ENCODE data around the gene FCAR. TPM values are rescaled to one million over a fixed set of nuclear protein-coding genes. Genes with fewer than 3 reads are reported as not detected.
"Not testable (repeated sequence)": the region's sequence is repeated elsewhere in the genome, so short reads cannot be mapped to it uniquely, and the experiment has no call there.

Gene FCAR
- polyA plus RNA-seq, 1 donor, result 0.35 TPM

DNA sequence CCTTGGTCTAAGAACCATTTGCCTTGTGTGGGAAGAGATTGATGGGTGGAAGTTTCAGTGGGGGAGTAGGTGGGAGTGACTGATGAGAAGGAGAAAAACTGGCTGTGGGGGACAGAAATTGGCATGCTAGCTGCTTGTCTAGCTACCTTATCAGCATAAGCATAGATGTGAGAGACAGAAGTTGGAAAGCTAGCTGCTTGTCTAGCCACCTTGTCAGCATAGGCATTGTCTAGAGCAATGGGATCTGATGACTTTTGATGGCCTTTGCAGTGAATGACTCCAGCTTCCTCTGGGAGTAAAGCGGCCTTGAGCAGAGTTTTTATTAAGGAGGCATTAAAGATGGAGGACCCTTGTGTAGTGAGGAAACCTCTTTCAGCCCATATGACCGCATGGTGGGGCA lies 22.0 kb downstream of the FCAR start:
- DNase-seq, result no peak

DNA sequence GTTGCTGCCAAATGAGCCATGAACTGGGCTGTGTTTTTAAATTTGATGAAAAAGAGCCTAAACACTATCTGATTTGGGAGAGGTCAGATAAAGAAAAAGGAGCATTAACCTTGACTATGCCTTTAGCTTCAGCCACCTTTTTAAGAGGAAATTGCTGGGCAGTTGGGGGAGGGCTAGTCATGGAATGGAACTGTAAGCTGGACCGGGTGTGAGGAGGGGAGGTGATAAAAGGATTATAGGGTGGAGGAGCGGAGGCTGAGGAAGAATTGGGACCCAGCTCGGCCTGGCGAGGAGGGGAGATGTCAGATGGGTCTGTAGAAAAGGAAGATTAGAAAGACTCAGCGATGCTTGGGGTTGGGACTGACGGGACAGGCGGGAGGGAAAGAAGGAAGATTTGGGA lies 24.6 kb downstream of the FCAR start:
- DNase-seq, result not testable (repeated sequence)

DNA sequence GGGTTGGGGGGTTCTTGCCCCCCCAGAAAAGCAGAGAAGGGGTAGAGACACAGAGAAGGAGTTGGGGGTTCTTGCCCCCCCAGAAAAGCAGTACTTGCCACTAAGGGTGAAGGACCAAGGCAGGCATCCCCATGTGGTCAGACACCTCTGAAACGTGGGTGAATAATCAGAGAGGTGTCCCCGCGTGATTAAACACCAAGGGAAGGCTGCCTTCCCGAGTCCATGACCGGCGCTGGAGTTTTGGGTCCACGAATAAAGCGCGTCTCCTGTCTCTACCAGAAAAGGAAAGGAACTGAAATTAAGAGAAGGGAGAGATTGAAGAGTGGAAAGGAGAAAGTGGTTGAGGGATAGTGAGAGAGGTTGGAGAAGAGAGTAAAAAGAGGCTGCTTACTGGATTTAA lies 25.6 kb downstream of the FCAR start:
- not testable (repeated sequence) for DNase-seq

DNA sequence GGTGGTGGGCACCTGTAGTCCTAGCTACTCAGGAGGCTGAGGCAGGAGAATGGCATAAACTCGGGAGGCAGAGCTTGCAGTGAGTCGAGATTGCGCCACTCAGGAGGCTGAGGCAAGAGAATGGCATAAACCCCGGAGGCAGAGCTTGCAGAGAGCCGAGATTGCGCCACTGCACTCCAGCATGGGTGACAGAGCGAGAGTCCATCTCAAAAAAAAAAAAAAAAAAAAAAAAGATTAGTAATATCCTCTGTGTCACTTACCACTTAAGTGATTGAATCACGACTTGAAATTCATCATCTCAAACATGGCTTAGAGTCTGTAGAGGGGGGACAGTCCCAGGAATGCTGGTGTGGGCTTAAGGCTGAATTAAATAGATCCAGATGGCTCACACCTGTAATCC lies 27.1 kb downstream of the FCAR start:
- not testable (repeated sequence) for DNase-seq

DNA sequence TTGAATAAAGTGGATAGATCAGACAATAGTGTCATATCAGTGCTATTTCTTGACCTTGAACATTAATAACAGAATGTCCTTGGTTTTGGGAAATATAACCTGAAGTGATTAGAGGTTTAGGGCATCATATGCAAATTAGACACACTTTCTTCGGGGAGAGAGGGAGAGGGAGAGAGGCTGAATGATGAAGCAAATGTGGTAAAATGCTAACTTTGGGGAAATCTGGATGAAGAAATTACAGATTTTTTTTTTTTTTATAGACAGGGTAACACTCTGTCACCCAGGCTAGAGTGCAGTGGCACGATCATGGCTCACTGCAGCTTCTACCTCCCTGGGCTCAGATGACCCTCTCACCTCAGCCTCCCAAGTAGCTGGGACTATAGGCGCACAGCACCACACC lies 28.0 kb downstream of the FCAR start:
- no peak for DNase-seq

DNA sequence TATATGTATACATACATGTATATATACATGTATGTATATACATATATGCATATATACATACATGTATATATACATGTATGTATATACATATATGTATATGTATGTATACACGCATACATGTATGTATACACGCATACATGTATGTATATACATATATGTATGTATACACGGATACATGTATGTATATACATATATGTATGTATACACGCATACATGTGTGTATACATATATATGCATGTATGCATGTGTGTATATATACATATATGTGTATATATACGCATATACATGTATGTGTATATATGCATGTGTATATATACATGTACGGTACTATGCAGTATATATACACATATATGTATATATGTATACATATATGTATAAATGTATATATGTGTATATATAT lies 29.3 kb downstream of the FCAR start:
- no peak for DNase-seq

DNA sequence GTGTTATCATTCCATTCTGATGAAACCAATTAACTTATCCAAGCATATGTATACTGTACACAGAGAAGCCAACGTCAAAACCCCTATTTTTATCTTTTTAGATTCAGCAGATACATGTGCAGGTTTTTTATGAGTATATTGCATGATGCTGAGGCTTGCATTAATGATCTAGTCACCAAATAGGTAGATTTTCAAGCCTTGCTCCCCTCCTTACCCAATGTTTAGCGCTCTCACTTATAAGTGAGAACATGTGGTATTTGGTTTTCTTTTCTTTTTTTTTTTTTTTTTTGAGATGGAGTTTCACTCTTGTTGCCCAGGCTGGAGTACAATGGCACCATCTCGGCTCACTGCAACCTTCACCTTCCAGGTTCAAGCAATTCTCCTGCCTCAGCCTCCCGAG lies 30.2 kb downstream of the FCAR start:
- not testable (repeated sequence) for DNase-seq

DNA sequence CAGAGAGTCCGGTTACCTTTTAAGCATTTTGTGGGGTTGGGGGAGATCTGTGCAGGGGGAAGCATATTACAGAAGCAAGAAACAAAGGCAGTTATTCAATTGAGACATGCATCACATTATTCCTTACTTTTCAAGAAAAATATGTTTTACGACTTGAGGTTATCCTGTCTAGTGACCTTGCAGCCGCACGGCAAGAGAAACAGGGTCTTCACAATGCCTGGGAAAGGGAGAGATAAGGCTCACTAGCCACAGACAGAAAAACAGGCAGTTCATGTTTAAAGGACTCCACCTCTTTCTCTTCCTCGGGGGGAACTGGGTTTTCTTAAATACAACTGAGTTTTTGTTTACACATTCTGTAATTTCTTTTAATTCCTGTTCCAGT lies 31.4 kb downstream of the FCAR start:
- no peak for DNase-seq

DNA sequence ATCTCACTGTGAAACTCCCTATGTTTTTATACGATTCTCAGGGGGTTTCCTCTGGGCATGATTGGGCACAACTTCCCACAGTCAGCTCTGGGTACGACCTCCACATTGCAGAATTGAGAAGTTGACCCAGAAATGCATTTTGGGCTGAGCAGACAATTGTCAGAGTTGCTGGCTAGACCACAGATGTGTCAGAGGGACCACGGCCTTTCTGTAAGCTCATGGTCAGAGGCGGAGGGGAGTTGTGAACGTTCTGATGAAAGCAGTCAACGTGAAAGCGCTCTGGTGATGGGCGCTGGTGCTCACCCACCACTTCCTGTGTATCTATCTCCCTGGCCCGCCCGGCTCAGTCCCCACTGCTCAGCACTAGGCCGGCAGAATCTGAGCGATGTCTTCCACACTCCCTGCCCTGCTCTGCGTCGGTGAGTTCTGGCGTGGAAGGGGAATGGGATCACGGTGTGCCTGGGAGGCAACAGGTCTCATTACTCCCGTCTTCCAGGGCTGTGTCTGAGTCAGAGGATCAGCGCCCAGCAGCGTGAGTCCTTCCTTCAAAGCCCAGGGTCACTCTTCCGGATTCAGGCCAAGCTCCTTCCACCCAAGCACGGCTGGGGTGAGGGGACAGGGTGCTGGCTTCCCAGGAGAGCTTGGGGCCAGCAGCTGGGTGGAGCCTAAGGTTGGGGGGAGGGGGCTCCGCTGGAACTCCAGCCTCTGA lies 31.9 kb downstream of the FCAR start, which contains the start of gene NCR1:
TSS of gene NCR1 (plus strand) at position 346 of the 709 bp plus-strand sequence. CDS start at position 386, 40 bp downstream.
- no peak for DNase-seq

DNA sequence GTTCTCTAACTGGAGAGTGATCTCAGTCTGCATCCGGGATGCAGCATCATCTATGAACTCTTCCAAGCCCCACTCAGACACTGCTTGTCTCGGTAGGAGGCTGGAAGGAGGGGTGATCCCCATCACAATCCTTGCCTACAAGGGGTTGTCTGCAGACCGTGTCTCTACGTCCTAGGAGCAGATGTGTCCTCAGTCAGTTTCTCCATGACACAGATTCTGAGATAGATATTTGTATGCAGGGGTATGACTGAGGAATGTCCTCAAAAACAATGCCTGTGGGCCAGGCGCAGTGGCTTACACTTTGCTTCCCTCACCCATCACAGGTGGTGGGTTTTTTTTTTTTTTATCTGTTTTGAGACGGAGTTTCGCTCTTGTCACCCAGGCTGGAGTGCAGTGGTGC lies 32.8 kb downstream of the FCAR start:
- no peak for DNase-seq

DNA sequence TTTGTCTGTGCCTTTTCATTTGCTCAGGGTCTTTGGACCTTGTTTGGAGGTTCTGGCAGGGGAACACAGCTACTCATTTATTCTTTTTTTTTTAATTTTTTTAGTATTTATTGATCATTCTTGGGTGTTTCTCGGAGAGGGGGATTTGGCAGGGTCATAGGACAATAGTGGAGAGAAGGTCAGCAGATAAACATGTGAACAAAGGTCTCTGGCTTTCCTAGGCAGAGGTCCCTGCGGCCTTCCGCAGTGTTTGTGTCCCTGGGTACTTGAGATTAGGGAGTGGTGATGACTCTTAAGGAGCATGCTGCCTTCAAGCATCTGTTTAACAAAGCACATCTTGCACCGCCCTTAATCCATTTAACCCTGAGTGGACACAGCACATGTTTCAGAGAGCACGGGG lies 33.9 kb downstream of the FCAR start:
- DNase-seq, result not testable (repeated sequence)

DNA sequence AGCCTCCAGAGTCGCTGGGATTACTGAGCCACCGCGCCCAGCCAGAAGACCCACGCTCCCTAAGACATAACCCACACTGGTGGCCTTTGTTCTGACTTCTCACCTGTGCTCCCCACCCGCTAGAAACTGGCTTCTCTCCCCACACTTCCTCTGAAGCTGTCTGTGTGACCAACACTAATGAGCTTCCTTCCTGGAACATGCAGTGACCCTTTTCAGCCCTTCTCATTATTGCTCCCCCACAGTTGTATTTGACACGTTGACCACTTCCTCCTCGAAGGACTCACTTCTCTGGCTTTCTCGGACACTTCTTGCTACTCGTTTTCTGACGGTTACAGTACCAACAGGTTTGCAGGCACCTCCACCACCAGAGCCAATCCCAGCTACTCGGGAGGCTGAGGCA lies 42.8 kb downstream of the FCAR start:
- DNase-seq, result no peak

DNA sequence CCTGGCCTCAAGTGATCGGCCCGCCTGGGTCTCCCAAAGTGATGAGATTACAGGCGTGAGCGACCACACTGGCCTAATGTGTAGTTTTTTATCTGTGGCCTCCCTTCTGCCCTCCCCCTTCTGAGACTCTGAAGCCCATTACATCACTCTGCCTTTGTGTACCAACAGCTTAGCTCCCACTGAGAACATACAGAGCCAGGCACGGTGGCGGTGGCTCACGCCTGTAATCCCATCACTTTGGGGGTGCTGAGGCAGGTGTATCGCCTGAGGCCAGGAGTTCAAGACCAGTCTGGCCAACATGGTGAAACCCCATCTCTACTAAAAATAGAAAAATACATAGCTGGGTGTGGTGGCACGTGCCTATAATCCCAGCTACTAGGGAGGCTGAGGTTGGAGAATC lies 44.5 kb downstream of the FCAR start:
- no peak for DNase-seq

DNA sequence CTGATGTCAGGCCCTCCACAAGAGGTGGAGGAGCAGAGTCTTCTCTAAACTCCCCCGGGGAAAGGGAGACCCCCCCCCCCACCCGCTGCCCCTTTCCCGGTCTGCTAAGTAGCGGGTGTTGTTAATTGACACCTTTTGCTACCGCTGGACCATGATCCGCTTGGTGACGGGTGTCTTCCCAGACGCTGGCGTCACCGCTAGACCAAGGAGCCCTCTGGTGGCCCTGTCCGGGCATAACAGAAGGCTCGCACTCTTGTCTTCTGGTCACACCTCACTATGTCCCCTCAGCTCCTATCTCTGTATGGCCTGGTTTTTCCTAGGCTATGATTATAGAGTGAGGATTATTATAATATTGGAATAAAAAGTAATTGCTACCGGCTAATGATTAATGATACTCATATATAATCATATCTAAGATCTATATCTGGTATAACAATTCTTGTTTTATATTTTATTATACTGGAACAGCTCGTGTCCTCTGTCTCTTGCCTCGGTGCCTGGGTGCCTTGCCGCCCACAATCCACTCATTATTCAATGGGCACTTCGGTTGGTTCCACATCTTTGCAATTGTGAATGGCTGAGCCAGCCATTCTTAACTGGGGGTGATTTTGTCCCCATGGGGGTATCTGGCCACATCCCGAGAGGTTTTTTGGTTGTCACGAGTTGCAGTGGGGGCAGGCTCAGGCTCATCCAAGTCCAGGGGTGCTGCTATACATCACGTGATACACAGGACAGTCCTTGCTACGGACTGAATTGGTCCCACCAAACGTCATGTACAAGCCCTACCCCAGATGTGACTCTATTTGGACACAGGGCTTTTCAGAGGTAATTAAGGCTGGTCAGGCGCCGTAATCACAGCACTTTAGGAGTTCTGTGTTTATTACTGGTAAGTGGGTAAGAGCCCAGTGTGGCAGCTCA lies 45.9 kb downstream of the FCAR start:
- DNase-seq, result not testable (repeated sequence)

DNA sequence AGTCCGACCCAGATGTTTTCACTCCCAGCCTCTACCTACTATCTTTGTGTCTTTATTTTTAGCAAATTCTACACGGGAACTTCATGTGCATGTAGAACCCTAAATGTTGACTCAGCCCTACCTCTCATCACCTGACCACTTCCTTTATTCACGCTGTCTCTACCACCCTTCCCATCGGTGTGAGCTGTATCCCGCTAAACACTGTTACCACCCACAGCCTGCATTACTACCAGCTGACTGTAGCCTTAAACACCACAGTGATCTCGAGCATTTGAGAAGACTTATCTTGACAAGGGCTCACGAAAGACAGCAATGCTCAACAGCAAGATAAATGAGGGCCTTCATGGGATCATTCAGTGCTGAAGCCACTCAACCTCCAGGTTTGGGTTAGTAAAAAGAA lies 47.0 kb downstream of the FCAR start:
- DNase-seq, result no peak

DNA sequence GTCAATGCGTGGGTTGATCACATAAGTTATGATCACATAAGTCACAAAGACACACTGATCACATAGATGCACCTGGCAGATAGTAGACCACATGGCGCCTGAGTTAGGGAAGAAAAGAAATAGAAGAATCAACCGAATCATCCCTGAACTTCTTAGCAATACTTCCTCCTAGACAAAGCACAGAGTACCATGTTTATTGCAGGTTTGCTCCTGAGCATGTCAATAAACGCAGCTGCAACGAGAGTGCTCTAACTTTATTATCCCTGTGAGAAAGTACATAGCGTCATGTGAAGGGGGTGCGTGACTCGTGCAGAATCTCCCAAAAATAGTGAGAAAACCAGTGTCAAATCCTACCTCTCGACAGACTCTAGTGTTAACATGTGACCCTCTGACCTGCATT lies 49.2 kb downstream of the FCAR start:
- DNase-seq, result no peak

DNA sequence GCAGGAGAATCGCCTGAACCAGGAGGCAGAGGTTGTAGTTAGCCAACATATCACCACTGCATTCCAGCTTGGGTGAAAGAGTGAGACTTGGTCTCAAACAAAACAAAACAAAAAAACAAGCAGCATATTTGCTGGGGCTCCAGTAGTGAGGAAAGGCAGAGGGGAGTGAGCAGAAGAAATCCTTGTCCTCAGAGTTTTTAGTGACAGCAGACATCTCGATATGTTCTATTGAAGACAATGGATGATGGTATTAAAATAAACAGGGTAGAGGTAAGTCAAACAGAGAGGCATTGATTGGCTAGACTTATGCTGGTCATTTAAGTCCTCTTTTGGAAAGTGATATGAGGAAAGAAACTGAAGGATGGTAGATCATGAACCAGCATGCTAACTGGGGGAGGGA lies 54.3 kb downstream of the FCAR start:
- no peak for DNase-seq

DNA sequence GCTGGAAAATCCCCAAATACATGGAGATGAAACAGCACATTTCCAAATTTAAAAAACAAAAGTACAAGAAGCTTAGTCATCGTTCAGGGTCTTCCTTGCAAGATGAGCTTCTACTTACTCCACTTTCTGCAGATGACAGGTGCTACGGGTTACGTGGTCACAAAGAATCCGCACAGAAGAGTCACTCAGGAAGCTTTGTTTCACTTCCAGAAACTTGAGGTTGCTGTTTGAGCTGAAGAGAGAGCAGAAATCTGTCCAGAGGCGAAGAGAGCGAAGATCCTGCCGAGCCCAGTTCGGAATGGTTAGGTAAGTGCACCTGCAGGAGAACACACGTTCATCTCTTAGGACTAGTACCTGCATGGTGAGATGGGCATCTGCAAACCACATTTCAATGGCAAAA lies 63.9 kb downstream of the FCAR start:
- no peak for DNase-seq

DNA sequence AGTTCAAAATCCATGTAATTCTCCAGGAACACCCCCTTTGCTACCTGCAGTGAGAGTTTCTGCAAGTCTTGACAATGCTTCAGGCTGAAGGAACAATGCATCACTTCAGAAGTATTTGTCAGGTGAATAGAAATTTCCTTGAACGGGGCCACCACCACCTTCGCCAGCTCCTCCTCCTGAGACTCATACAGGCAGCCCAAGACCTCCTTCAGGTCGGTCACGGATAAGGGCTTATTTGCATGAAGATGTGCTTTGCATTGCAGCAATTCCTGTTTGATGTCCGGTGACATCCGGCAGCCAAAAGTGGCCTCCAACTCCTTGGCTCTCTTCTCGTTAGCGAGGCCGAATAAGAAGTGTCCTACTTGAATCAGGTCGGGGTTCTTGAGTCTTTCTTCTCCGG lies 64.9 kb downstream of the FCAR start:
- no peak for DNase-seq

DNA sequence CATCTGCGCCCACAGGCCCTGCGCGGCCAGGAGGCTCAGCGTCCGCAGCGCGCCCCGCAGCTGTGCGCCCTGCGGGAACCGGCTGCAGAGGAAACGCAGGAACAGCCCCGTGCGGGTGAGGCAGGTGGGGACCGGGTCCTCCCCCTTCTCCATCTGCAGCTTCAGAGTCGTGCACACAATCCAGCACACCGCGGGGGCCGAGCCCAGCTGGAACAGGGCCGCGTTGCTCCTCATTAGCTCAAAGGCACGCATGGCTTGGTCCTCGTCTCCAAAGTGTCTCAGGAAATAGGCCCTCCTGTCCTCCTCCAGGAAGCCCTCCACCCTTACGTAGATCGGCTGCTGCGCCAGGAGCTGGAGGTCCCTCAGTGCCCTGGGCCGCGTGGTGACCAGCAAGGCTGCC lies 65.5 kb downstream of the FCAR start:
- DNase-seq, result not testable (repeated sequence)

All from hindlimb muscle (tissue), 1 donor.